Neural cell (in vitro differentiated cells): ENCODE measurements around the gene GLB1L2.

ENCODE experiments used
- EP300 ChIP-seq: fragments of 450-650 bp; conservative IDR thresholded peaks from 2 replicates; pipeline ENCODE4 v1.6.1; 2014; ENCODE audit warnings: antibody characterized with exemption, mild to moderate bottlenecking, moderate library complexity; ENCODE audit not compliant: poor library complexity, severe bottlenecking
- POLR2AphosphoS5 ChIP-seq: IDR thresholded peaks from 2 replicates; pipeline ENCODE4 v1.6.1; 2012
- TF ChIP-seq, protein P1 (sequence below): fragments of 450-650 bp; IDR thresholded peaks from 2 replicates; pipeline ENCODE4 v1.5.1; 2014; ENCODE audit warnings: antibody characterized with exemption, mild to moderate bottlenecking, moderate library complexity; ENCODE audit not compliant: poor library complexity, severe bottlenecking

- TF ChIP-seq, protein P1, sequence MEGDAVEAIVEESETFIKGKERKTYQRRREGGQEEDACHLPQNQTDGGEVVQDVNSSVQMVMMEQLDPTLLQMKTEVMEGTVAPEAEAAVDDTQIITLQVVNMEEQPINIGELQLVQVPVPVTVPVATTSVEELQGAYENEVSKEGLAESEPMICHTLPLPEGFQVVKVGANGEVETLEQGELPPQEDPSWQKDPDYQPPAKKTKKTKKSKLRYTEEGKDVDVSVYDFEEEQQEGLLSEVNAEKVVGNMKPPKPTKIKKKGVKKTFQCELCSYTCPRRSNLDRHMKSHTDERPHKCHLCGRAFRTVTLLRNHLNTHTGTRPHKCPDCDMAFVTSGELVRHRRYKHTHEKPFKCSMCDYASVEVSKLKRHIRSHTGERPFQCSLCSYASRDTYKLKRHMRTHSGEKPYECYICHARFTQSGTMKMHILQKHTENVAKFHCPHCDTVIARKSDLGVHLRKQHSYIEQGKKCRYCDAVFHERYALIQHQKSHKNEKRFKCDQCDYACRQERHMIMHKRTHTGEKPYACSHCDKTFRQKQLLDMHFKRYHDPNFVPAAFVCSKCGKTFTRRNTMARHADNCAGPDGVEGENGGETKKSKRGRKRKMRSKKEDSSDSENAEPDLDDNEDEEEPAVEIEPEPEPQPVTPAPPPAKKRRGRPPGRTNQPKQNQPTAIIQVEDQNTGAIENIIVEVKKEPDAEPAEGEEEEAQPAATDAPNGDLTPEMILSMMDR, result no peak
- TF ChIP-seq EP300 (no peak), POLR2AphosphoS5 (no peak)
These were observed 51.0 kb downstream of the GLB1L2 start for GRCh38 chr11:134382830-134383229.
